Measurements from ENCODE around the gene FUT2.

Gene FUT2

DNA sequence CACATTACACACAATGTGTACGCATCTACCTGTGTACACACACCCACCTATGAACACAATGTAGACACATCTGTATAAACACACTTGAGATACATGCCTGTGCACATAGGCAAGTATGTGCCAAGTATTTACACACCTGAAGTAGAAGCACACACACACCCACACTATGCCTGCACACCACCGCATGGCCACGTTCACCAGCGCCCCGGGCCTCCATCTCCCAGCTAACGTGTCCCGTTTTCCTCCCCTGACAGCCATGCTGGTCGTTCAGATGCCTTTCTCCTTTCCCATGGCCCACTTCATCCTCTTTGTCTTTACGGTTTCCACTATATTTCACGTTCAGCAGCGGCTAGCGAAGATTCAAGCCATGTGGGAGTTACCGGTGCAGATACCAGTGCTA, 6.9 kb downstream of the FUT2 start:
- Histone ChIP-seq H3K36me3 (ENCODE audit: insufficient read depth, low read length) (no peaks in the 10 kb centered on the region), H3K9ac (ENCODE audit: insufficient read length) (no peak overlapping the region), H3K27ac (no peak overlapping the region), H3K9me3 (ENCODE audit: low read depth, low read length) (no peaks in the 10 kb centered on the region), H3K4me3 (no peak overlapping the region)
- no peak for DNase-seq (ENCODE audit: low read depth, low spot score)
- TF ChIP-seq FOXP2 (optimal IDR thresholded peaks at IDR 0.05; ENCODE audit: control extremely low read depth, extremely low read length, insufficient read depth) (no peak), POLR2AphosphoS5 (IDR thresholded peaks at IDR 0.05; ENCODE audit: borderline replicate concordance, low read depth, low read length) (no peak), EZH2 (IDR thresholded peaks at IDR 0.05) (no peak)

DNA sequence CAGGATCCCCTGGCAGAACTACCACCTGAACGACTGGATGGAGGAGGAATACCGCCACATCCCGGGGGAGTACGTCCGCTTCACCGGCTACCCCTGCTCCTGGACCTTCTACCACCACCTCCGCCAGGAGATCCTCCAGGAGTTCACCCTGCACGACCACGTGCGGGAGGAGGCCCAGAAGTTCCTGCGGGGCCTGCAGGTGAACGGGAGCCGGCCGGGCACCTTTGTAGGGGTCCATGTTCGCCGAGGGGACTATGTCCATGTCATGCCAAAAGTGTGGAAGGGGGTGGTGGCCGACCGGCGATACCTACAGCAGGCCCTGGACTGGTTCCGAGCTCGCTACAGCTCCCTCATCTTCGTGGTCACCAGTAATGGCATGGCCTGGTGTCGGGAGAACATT, 7.5 kb downstream of the FUT2 start:
- H3K4me3 ChIP-seq: no peak overlapping the region
- no peak overlapping the region for H3K9ac ChIP-seq (ENCODE audit: insufficient read length)
- no peaks in the 10 kb centered on the region for H3K36me3 ChIP-seq (ENCODE audit: insufficient read depth, low read length)
- no peak for DNase-seq (ENCODE audit: low read depth, low spot score)
- no peak overlapping the region for H3K27ac ChIP-seq
- H3K9me3 ChIP-seq (ENCODE audit: low read depth, low read length): no peaks in the 10 kb centered on the region
- TF ChIP-seq FOXP2 (optimal IDR thresholded peaks at IDR 0.05; ENCODE audit: control extremely low read depth, extremely low read length, insufficient read depth): no peak
- no peak for TF ChIP-seq EZH2 (IDR thresholded peaks at IDR 0.05)
- TF ChIP-seq POLR2AphosphoS5 (IDR thresholded peaks at IDR 0.05; ENCODE audit: borderline replicate concordance, low read depth, low read length): no peak

DNA sequence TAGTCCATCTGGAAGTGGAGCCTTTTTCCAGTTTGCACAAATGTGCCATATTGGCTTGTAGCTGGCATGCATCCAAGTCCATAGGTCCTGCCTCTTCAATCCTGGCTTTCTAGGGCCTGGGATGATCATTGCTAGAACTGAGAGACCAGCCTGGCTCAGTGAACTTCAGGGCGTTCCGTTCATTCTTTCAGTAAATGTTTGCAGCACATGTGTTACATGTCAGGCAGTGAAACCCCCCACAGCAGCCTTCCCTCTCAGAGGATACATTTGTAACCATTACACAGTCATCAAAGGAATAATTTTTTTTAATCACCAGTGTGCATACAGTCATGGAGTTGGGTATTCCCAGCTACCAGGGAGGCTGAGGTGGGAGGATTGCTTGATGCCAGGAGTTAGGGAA, 9.7 kb downstream of the FUT2 start:
- DNase-seq (ENCODE audit: low read depth, low spot score): no peak
- H3K9me3 ChIP-seq (ENCODE audit: low read depth, low read length): no peaks in the 10 kb centered on the region
- H3K27ac ChIP-seq: no peak overlapping the region
- H3K9ac ChIP-seq (ENCODE audit: insufficient read length): no peak overlapping the region
- no peak overlapping the region for H3K4me3 ChIP-seq
- no peaks in the 10 kb centered on the region for H3K36me3 ChIP-seq (ENCODE audit: insufficient read depth, low read length)
- TF ChIP-seq POLR2AphosphoS5 (IDR thresholded peaks at IDR 0.05; ENCODE audit: borderline replicate concordance, low read depth, low read length): no peak
- TF ChIP-seq EZH2 (IDR thresholded peaks at IDR 0.05): no peak
- no peak for TF ChIP-seq FOXP2 (optimal IDR thresholded peaks at IDR 0.05; ENCODE audit: control extremely low read depth, extremely low read length, insufficient read depth)

DNA sequence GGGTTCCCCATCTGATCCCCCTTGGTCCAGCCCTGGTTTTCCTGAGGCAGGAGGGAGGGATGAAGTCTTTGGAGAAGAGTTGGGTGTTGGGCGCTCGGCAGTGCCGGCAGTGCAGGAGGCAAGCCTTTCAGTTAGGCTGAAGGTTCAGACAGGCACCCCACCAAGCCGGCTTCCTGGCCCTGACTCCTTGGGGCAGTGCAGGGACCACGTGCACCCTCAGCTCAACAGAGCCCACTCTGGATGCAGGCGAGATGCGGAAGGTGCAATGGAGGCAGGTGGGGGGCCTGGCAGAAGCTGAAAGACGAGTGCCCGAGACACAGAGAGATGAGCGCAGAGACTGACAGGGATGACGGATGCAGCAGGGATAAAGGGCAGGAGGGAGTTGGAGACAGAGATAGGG, 12.7 kb downstream of the FUT2 start:
- H3K27ac ChIP-seq: no peak overlapping the region
- H3K4me3 ChIP-seq: no peak overlapping the region
- H3K9ac ChIP-seq (ENCODE audit: insufficient read length): no peak overlapping the region
- H3K36me3 ChIP-seq (ENCODE audit: insufficient read depth, low read length): peaks cover 5% of the 10 kb centered on the region; the same call in 1 of the 2 replicates
- no peaks in the 10 kb centered on the region for H3K9me3 ChIP-seq (ENCODE audit: low read depth, low read length)
- TF ChIP-seq FOXP2 (optimal IDR thresholded peaks at IDR 0.05; ENCODE audit: control extremely low read depth, extremely low read length, insufficient read depth) (no peak), EZH2 (IDR thresholded peaks at IDR 0.05) (no peak), POLR2AphosphoS5 (IDR thresholded peaks at IDR 0.05; ENCODE audit: borderline replicate concordance, low read depth, low read length) (no peak)
- DNase-seq (ENCODE audit: low read depth, low spot score): no peak

DNA sequence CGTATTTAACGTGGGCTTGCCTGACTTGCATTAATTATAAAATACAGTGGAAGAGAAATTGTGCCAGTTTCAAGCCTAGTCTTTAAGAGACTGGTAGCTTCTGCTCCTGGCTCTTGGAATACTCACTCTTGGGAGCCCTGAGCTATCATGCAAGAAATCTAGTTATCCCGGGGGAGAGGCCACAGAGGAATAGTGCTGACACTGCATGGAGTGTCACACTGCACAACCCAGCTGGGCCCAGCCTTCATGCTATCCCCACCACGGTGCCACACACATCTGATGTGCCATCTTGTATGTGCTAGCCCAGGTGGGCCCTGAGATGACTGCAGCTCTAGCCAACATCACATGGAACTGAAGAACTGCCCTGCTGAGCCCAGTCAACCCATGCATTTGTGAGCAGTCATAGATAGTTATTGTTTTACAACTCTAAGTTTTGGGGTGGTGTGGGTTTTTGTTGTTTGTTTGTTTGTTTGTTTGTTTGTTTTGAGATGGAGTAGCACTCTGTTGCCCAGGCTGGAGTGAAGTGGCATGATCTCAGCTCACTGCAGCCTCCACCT, 15.4 kb downstream of the FUT2 start:
- DNase-seq (ENCODE audit: low read depth, low spot score): no peak
- Histone ChIP-seq H3K9me3 (ENCODE audit: low read depth, low read length) (no peaks in the 10 kb centered on the region), H3K27ac (no peak overlapping the region), H3K9ac (ENCODE audit: insufficient read length) (no peak overlapping the region), H3K36me3 (ENCODE audit: insufficient read depth, low read length) (peaks cover 5% of the 10 kb centered on the region; the same call in 1 of the 2 replicates), H3K4me3 (no peak overlapping the region)
- TF ChIP-seq FOXP2 (optimal IDR thresholded peaks at IDR 0.05; ENCODE audit: control extremely low read depth, extremely low read length, insufficient read depth): no peak
- TF ChIP-seq POLR2AphosphoS5 (IDR thresholded peaks at IDR 0.05; ENCODE audit: borderline replicate concordance, low read depth, low read length): no peak; the same call in 1 of the 2 replicates
- no peak for TF ChIP-seq EZH2 (IDR thresholded peaks at IDR 0.05)

DNA sequence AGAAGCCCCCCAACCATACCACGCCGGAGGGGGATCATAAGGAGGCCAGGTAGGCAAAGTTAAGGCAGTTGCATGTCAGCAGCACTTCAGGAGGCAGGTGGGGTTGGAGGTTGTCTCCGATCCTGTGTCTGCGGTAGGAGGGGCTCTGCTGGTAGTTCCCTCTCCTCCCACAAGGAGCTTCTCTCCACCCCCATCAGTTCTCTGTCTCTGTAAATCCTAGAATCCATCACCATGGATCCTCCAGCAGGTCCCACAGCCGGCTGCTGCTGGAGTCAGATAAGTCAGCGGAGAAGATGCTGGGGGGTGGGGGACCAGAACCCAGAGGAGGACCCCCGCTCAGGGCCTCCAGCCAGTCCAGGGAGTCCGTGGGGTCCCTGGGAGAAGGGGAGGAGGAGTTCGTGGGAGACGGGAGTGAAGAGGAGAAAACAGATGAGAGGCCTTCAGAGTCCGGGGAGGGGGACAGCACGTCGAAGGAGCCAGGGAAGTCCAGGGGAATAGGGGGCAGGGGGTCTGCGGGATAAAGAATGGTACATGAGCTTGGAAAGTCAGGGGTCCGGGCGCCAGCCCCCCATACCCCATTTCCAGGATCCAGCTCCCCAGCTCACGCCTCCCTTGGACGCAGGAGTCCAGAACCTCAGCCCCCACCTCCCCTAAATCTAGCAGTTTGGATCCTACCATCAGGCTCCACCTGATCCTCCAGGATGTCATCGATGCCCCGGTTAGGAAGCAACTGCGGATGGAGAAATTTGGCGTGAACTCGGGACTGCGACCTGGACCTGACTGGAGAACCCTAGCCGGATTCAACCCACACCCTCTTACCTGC, 17.5 kb downstream of the FUT2 start:
- Histone ChIP-seq H3K36me3 (ENCODE audit: insufficient read depth, low read length) (peaks cover 5% of the 10 kb centered on the region; the same call in 1 of the 2 replicates), H3K9me3 (ENCODE audit: low read depth, low read length) (no peaks in the 10 kb centered on the region), H3K9ac (ENCODE audit: insufficient read length) (no peak overlapping the region), H3K4me3 (no peak overlapping the region), H3K27ac (no peak overlapping the region)
- TF ChIP-seq EZH2 (IDR thresholded peaks at IDR 0.05): no peak
- no peak for TF ChIP-seq POLR2AphosphoS5 (IDR thresholded peaks at IDR 0.05; ENCODE audit: borderline replicate concordance, low read depth, low read length)
- no peak for TF ChIP-seq FOXP2 (optimal IDR thresholded peaks at IDR 0.05; ENCODE audit: control extremely low read depth, extremely low read length, insufficient read depth)
- DNase-seq (ENCODE audit: low read depth, low spot score): no peak

DNA sequence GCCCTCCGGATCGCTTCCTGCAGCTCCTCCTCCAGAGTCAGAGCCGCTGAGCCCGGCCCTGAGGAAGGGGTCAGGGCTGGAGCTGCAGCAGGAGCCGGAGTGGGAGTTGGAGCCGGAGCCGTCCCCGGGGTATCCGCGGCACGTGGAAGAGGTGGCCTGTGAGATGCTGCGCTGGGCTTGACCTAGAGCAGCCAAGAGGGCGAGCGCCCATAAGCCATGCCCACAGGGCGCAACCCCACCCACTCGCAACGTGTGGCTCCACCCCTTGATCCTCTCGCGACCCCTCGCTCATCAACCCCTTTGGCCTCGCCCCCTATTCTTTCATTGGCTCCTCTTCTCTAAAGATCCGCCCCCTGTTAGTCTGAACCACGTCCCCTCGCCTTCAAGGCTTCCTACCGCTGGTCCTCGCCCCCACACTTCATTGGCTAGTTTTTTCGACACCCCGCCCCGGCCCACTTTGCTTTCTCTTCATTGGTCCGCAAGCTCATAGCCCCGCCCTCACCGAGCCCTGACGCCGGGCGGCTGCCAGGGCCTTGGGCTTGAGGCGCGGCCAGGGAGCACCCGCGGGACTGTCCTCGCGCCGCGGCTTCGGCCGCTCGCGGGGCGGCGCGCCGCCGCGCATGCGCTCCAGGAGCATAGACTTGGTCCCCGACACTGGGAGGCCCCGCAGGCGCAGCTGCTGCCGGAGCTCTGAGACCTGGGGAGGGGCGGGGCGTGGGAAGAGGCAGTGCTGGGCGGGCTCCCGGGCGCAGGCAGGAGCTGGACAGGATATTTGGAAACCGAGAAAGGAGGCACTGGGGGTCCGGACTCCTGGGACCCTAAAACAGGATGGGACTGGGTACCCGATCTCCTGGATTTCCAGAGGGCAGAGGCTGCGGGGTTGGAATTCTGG, 18.3 kb downstream of the FUT2 start:
- peak; percentile 73 for DNase-seq (ENCODE audit: low read depth, low spot score)
- Histone ChIP-seq H3K36me3 (ENCODE audit: insufficient read depth, low read length) (peaks cover 5% of the 10 kb centered on the region; the same call in 1 of the 2 replicates), H3K9ac (ENCODE audit: insufficient read length) (peak overlapping the region; percentile 68), H3K4me3 (peak overlapping the region; percentile 76), H3K27ac (peak overlapping the region; percentile 73), H3K9me3 (ENCODE audit: low read depth, low read length) (no peaks in the 10 kb centered on the region)
- TF ChIP-seq POLR2AphosphoS5 (IDR thresholded peaks at IDR 0.05; ENCODE audit: borderline replicate concordance, low read depth, low read length) (no peak; the same call in 1 of the 2 replicates), EZH2 (IDR thresholded peaks at IDR 0.05) (no peak), FOXP2 (optimal IDR thresholded peaks at IDR 0.05; ENCODE audit: control extremely low read depth, extremely low read length, insufficient read depth) (no peak)

All from SK-N-MC (cell line).